Activated T-helper 1 cell treated with Interleukin-2 at 50 U/mL for 16 hours (primary cell): Measurements from ENCODE around the gene GATD1.

ENCODE experiments used
- DNase-seq: peaks from one replicate; pipeline ENCODE4 v3.0.0-alpha.2; 2020; ENCODE audit warnings: low read depth

GATD1 gene

GRCh38 chr11:812390-812789 lies 35.1 kb upstream of the GATD1 start:
- DNase-seq, result no peak

- DNase-seq, result no peak
These were observed 34.4 kb upstream of the GATD1 start for GRCh38 chr11:811446-812245.

GRCh38 chr11:810040-810567 lies 32.8 kb upstream of the GATD1 start:
- DNase-seq, result no peak

- peak; percentile 96 for DNase-seq
These were observed 32.2 kb upstream of the GATD1 start, which contains the start of gene RPLP2 for GRCh38 chr11:809287-810039. Gene RPLP2 (plus strand): TSS chr11:809967. CDS start chr11:810235, 268 bp downstream.

GRCh38 chr11:808427-809286 lies 31.4 kb upstream of the GATD1 start:
- DNase-seq, result no peak

- DNase-seq, result no peak
These were observed 27.3 kb upstream of the GATD1 start for GRCh38 chr11:804599-804964.

GRCh38 chr11:803770-804598 lies 26.7 kb upstream of the GATD1 start:
- DNase-seq, result no peak

- DNase-seq, result no peak
These were observed 26.1 kb upstream of the GATD1 start for GRCh38 chr11:803467-803742.

GRCh38 chr11:802693-803466 lies 25.6 kb upstream of the GATD1 start:
- DNase-seq, result no peak

- no peak for DNase-seq
These were observed 24.8 kb upstream of the GATD1 start for GRCh38 chr11:802018-802617.

- DNase-seq, result no peak
These were observed 24.0 kb upstream of the GATD1 start for GRCh38 chr11:801097-801780.

- DNase-seq, result no peak
These were observed 23.2 kb upstream of the GATD1 start for GRCh38 chr11:800473-800872.

GRCh38 chr11:799641-800316 lies 22.5 kb upstream of the GATD1 start:
- DNase-seq, result no peak

GRCh38 chr11:798093-798713 lies 20.9 kb upstream of the GATD1 start, which contains the start of gene SLC25A22:
Gene SLC25A22 (minus strand): TSS chr11:798281. CDS start chr11:795006, 3,275 bp downstream.
- DNase-seq, result peak; percentile 78

GRCh38 chr11:797296-798092 lies 20.2 kb upstream of the GATD1 start:
- DNase-seq, result peak; percentile 52

GRCh38 chr11:796565-797295 lies 19.4 kb upstream of the GATD1 start:
- no peak for DNase-seq
